Bronchial epithelial cell (primary cell): ENCODE data around the gene FBLN2. TPM values are rescaled to one million over a fixed set of nuclear protein-coding genes. Genes with fewer than 3 reads are reported as not detected.
"Not testable (repeated sequence)": the region's sequence is repeated elsewhere in the genome, so short reads cannot be mapped to it uniquely, and the experiment has no call there.

Source experiments
- DNase-seq: peaks from one replicate; pipeline ENCODE4 v3.0.0-alpha.2; 2010; ENCODE audit warnings: low read depth
- FAIRE-seq: peaks from 2 replicates; lab custom pipeline; 2011; peaks lifted over from hg19 to GRCh38; lab: Jason Lieb, UNC
- H3K27me3 ChIP-seq: 2 replicates; pipeline ENCODE4 v1.5.1; 2011; ENCODE audit warnings: low read length; ENCODE audit not compliant: control insufficient read depth, insufficient read depth
- H3K36me3 ChIP-seq: 2 replicates; pipeline ENCODE4 v1.5.1; 2011; ENCODE audit warnings: low read length; ENCODE audit not compliant: control insufficient read depth, insufficient read depth
- H3K4me3 ChIP-seq: 2 replicates; pipeline ENCODE4 v1.5.1; 2011; ENCODE audit warnings: mild to moderate bottlenecking, low read depth, low read length, control low read depth
- CTCF ChIP-seq: IDR thresholded peaks from 2 replicates; pipeline ENCODE4 v1.5.1; 2011; ENCODE audit warnings: mild to moderate bottlenecking, moderate library complexity, low read length, control low read depth, inconsistent platforms; ENCODE audit not compliant: insufficient read depth, severe bottlenecking
- total RNA-seq: library from RNA; depleted of rRNA; stranded (reverse); fragments of >200 nt; gene quantifications from 2 replicates; pipeline ENCODE4 v1.2.1, GENCODE V29; 2014

FBLN2 gene
- total RNA-seq, 1 donor from 2014 or later, result 4.7 TPM

GRCh38 chr3:13519006-13519791 lies 29.7 kb upstream of the FBLN2 start:
- peak; percentile 23 for FAIRE-seq
- no peaks in the 10 kb centered on the region for H3K27me3 ChIP-seq
- no peak overlapping the region for H3K4me3 ChIP-seq
- no peaks in the 10 kb centered on the region for H3K36me3 ChIP-seq
- no peak for DNase-seq
- TF ChIP-seq CTCF, result no peak

- no peak for TF ChIP-seq CTCF
- FAIRE-seq (peak; percentile 88), DNase-seq (no peak)
- H3K4me3 ChIP-seq, result no peak overlapping the region
- no peaks in the 10 kb centered on the region for H3K36me3 ChIP-seq
- H3K27me3 ChIP-seq, result no peaks in the 10 kb centered on the region
Observed at GRCh38 chr3:13520326-13520880, 28.5 kb upstream of the FBLN2 start.

- FAIRE-seq (peak; percentile 72), DNase-seq (no peak)
- Histone ChIP-seq H3K4me3 (no peak overlapping the region), H3K36me3 (no peaks in the 10 kb centered on the region), H3K27me3 (no peaks in the 10 kb centered on the region)
- no peak for TF ChIP-seq CTCF
Observed at GRCh38 chr3:13521309-13521708, 27.6 kb upstream of the FBLN2 start.

GRCh38 chr3:13521749-13522148 lies 27.2 kb upstream of the FBLN2 start:
- FAIRE-seq, H3K27me3 ChIP-seq, DNase-seq, H3K4me3 ChIP-seq, H3K36me3 ChIP-seq: not testable (repeated sequence)

GRCh38 chr3:13522236-13522635 lies 26.7 kb upstream of the FBLN2 start:
- no peak for FAIRE-seq
- Histone ChIP-seq H3K27me3 (no peaks in the 10 kb centered on the region), H3K36me3 (no peaks in the 10 kb centered on the region), H3K4me3 (no peak overlapping the region)
- DNase-seq, result no peak
- TF ChIP-seq CTCF, result no peak

GRCh38 chr3:13524979-13525669 lies 23.8 kb upstream of the FBLN2 start:
- no peaks in the 10 kb centered on the region for H3K27me3 ChIP-seq
- FAIRE-seq (no peak), DNase-seq (no peak)
- TF ChIP-seq CTCF, result no peak
- H3K4me3 ChIP-seq, result no peak overlapping the region
- no peaks in the 10 kb centered on the region for H3K36me3 ChIP-seq
